ENCODE measurements around the gene KATNAL2.
A peak's percentile ranks its signal among the peaks of the same experiment; 100 is the strongest.

Gene KATNAL2

DNA sequence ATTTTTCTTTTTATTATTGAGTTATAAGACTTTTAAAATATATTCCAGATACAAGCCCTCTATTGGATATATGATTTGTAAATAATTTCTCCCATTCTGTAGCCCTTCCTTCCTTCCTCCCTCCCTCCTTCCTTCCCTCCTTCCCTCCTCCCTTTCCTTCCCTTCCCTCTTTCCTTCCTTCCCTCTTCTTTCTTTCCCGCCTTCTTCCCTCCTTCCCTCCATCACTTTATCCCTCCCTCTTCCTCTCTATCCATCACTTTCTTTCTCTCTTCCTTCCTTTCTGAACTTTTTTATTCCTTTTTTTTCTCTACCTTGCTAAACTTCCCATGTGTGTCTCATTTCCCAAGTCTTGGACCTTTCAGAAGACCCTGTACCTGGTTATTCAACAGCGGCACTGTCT is 163.5 kb downstream of the KATNAL2 start:
- no peaks in the 10 kb centered on the region for H3K27me3 ChIP-seq (replicated peaks)
- H3K27ac ChIP-seq: no peak overlapping the region
- H3K36me3 ChIP-seq (replicated peaks): no peaks in the 10 kb centered on the region
- TF ChIP-seq, protein P1, sequence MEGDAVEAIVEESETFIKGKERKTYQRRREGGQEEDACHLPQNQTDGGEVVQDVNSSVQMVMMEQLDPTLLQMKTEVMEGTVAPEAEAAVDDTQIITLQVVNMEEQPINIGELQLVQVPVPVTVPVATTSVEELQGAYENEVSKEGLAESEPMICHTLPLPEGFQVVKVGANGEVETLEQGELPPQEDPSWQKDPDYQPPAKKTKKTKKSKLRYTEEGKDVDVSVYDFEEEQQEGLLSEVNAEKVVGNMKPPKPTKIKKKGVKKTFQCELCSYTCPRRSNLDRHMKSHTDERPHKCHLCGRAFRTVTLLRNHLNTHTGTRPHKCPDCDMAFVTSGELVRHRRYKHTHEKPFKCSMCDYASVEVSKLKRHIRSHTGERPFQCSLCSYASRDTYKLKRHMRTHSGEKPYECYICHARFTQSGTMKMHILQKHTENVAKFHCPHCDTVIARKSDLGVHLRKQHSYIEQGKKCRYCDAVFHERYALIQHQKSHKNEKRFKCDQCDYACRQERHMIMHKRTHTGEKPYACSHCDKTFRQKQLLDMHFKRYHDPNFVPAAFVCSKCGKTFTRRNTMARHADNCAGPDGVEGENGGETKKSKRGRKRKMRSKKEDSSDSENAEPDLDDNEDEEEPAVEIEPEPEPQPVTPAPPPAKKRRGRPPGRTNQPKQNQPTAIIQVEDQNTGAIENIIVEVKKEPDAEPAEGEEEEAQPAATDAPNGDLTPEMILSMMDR (IDR thresholded peaks at IDR 0.05; ENCODE audit: low read depth, low read length, missing control alignments): no peak
- no peak for DNase-seq
- H3K4me3 ChIP-seq (ENCODE audit: low read depth, low read length): no peak overlapping the region
- in situ Hi-C loops (cut with HindIII; ENCODE audit: low pct_ligation_motif_present, low sequenced_read_pairs): no loop called here

GRCh38 chr18:47081578-47081977 is 164.2 kb downstream of the KATNAL2 start:
- H3K27ac ChIP-seq: no peak overlapping the region
- TF ChIP-seq, protein P1 (IDR thresholded peaks at IDR 0.05; ENCODE audit: low read depth, low read length, missing control alignments): no peak
- H3K36me3 ChIP-seq (replicated peaks): no peaks in the 10 kb centered on the region
- no peaks in the 10 kb centered on the region for H3K27me3 ChIP-seq (replicated peaks)
- no peak overlapping the region for H3K4me3 ChIP-seq (ENCODE audit: low read depth, low read length)
- in situ Hi-C loops (cut with HindIII; ENCODE audit: low pct_ligation_motif_present, low sequenced_read_pairs): no loop called here
- no peak for DNase-seq

DNA sequence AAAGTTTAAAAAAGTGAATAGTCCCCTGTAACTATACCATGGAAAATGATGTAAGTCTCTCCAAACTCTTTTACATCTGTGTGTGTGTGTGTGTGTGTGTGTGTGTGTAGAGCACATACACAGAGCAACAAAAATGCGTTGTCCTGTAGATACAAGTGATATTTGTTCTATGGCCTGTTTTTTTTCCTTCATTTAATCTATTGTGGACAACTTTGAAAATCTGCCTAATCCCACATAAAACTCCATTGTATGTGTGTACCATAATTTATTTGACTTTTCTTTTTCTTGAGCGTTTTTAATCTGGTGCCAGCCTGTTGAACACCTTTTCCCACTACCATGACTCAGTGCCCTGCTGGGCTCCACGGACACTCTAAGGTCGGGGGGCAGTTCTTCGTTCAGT is 170.3 kb downstream of the KATNAL2 start:
- in situ Hi-C loops (cut with HindIII; ENCODE audit: low pct_ligation_motif_present, low sequenced_read_pairs): no loop called here
- TF ChIP-seq, protein P1 (IDR thresholded peaks at IDR 0.05; ENCODE audit: low read depth, low read length, missing control alignments): no peak
- no peak for DNase-seq

GRCh38 chr18:47095810-47096209 is 178.4 kb downstream of the KATNAL2 start:
- in situ Hi-C loops (cut with HindIII; ENCODE audit: low pct_ligation_motif_present, low sequenced_read_pairs): no loop called here
- Histone ChIP-seq H3K4me3 (ENCODE audit: low read depth, low read length) (no peak overlapping the region), H3K27ac (no peak overlapping the region), H3K36me3 (replicated peaks) (no peaks in the 10 kb centered on the region), H3K27me3 (replicated peaks) (no peaks in the 10 kb centered on the region)
- TF ChIP-seq, protein P1 (IDR thresholded peaks at IDR 0.05; ENCODE audit: low read depth, low read length, missing control alignments): no peak
- no peak for DNase-seq

More for the DNA sequence above, 170.3 kb downstream of the KATNAL2 start:
- H3K27me3 ChIP-seq (replicated peaks): no peaks in the 10 kb centered on the region
- no peak overlapping the region for H3K4me3 ChIP-seq (ENCODE audit: low read depth, low read length)
- no peaks in the 10 kb centered on the region for H3K36me3 ChIP-seq (replicated peaks)
- no peak overlapping the region for H3K27ac ChIP-seq

DNA sequence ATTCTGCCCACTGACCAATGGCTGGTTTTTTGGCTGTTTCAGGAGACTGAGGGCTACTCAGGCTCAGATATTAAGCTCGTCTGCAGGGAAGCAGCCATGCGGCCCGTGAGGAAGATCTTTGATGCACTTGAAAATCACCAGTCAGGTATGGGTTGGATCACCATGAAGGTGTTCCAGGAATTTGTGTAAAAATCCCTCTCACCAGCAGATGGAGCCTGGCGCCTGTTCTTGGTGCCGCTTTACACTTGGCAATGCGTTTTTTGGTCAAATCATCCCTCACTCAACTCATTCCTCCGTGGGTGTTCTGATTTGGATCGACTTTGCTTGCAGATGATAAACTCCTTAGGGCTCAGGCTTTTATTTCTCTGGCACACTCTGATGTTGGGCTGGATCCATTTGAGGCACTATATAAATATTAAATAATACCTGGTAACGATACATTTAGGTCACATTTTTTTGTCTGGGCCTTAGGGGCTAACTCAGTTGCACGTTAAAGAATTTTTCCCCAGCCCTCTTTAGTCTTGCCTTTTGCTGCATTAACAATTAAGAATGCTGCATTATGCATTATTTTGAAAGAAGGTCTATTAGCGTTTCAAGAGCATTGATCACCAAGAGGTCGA is 182.9 kb downstream of the KATNAL2 start:
- Histone ChIP-seq H3K27ac (no peak overlapping the region), H3K4me3 (ENCODE audit: low read depth, low read length) (no peak overlapping the region), H3K36me3 (replicated peaks) (no peaks in the 10 kb centered on the region), H3K27me3 (replicated peaks) (no peaks in the 10 kb centered on the region)
- TF ChIP-seq, protein P1 (IDR thresholded peaks at IDR 0.05; ENCODE audit: low read depth, low read length, missing control alignments): peak; percentile 87
- DNase-seq: peak; percentile 48
- in situ Hi-C loops (cut with HindIII; ENCODE audit: low pct_ligation_motif_present, low sequenced_read_pairs): no loop called here

- no peak for DNase-seq
- H3K36me3 ChIP-seq (replicated peaks): peaks cover 11% of the 10 kb centered on the region
- TF ChIP-seq, protein P1 (IDR thresholded peaks at IDR 0.05; ENCODE audit: low read depth, low read length, missing control alignments): no peak
- H3K27ac ChIP-seq: no peak overlapping the region
- in situ Hi-C loops (cut with HindIII; ENCODE audit: low pct_ligation_motif_present, low sequenced_read_pairs): no loop called here
- H3K27me3 ChIP-seq (replicated peaks): no peaks in the 10 kb centered on the region
- no peak overlapping the region for H3K4me3 ChIP-seq (ENCODE audit: low read depth, low read length)
These were observed 191.0 kb downstream of the KATNAL2 start for GRCh38 chr18:47108373-47108772.

Measured in brain microvascular endothelial cell (primary cell).